ENCODE measurements around the gene HRNR.
"Not testable (repeated sequence)": the region's sequence is repeated elsewhere in the genome, so short reads cannot be mapped to it uniquely, and the experiment has no call there.

HRNR gene

GRCh38 chr1:152224093-152224492 is at the start of gene HRNR:
Gene HRNR, minus strand, starts transcription at chr1:152224193. Its CDS starts 940 bp downstream, at chr1:152223253.
- DNase-seq, result no peak

GRCh38 chr1:152256394-152256793 is 32.4 kb upstream of the HRNR start:
- not testable (repeated sequence) for DNase-seq

GRCh38 chr1:152252157-152252556 is 28.2 kb upstream of the HRNR start:
- no peak for DNase-seq

GRCh38 chr1:152251391-152251790 is 27.4 kb upstream of the HRNR start:
- no peak for DNase-seq

- DNase-seq, result no peak
Observed at GRCh38 chr1:152247316-152247715, 23.3 kb upstream of the HRNR start.

- no peak for DNase-seq
Observed at GRCh38 chr1:152244576-152245273, 20.7 kb upstream of the HRNR start.

- DNase-seq, result no peak
Observed at GRCh38 chr1:152237093-152237492, 13.1 kb upstream of the HRNR start.

GRCh38 chr1:152228831-152229230 is 4.8 kb upstream of the HRNR start:
- no peak for DNase-seq

GRCh38 chr1:152227310-152227928 is 3.4 kb upstream of the HRNR start:
- no peak for DNase-seq

GRCh38 chr1:152225678-152226077 is 1.7 kb upstream of the HRNR start:
- no peak for DNase-seq

- no peak for DNase-seq
Observed at GRCh38 chr1:152220166-152221163, 3.5 kb downstream of the HRNR start.

- not testable (repeated sequence) for DNase-seq
Observed at GRCh38 chr1:152219438-152219837, 4.6 kb downstream of the HRNR start.

- no peak for DNase-seq
Observed at GRCh38 chr1:152218762-152219436, 5.1 kb downstream of the HRNR start.

- DNase-seq, result not testable (repeated sequence)
Observed at GRCh38 chr1:152215604-152216003, 8.4 kb downstream of the HRNR start.

GRCh38 chr1:152214911-152215310 is 9.1 kb downstream of the HRNR start:
- DNase-seq, result not testable (repeated sequence)

- no peak for DNase-seq
Observed at GRCh38 chr1:152198982-152199381, 25.0 kb downstream of the HRNR start.

GRCh38 chr1:152197361-152197941 is 26.5 kb downstream of the HRNR start:
- no peak for DNase-seq

- no peak for DNase-seq
Observed at GRCh38 chr1:152191711-152192110, 32.3 kb downstream of the HRNR start.

- no peak for DNase-seq
Observed at GRCh38 chr1:152191260-152191659, 32.7 kb downstream of the HRNR start.

GRCh38 chr1:152190589-152190988 is 33.4 kb downstream of the HRNR start:
- DNase-seq, result no peak

GRCh38 chr1:152189657-152190442 is 34.1 kb downstream of the HRNR start:
- DNase-seq, result peak; percentile 70

All from islet precursor cell (in vitro differentiated cells).